Neural progenitor cell (in vitro differentiated cells): ENCODE results near the gene DOK1. TPM values are rescaled to one million over a fixed set of nuclear protein-coding genes. Genes with fewer than 3 reads are reported as not detected.

ENCODE experiments used
- DNase-seq: peaks from one replicate; pipeline ENCODE4 v3.0.0-alpha.2; 2016; ENCODE audit warnings: low spot score
- H2AFZ ChIP-seq: fragments of 200-600 bp; sonication (generic); replicated peaks from 2 replicates; pipeline ENCODE4 v1.6.1; 2016; ENCODE audit warnings: antibody characterized with exemption
- H3F3A ChIP-seq: fragments of 200-600 bp; sonication (generic); 2 replicates; pipeline ENCODE4 v1.6.1; 2016; ENCODE audit warnings: antibody characterized with exemption, low read depth
- H3K27ac ChIP-seq: fragments of 200-600 bp; sonication (generic); 2 replicates; pipeline ENCODE4 v1.5.1; 2016; ENCODE audit warnings: mild to moderate bottlenecking
- H3K27me3 ChIP-seq: fragments of 200-600 bp; sonication (generic); 2 replicates; pipeline ENCODE4 v1.6.1; 2016; ENCODE audit warnings: mild to moderate bottlenecking, moderate library complexity
- H3K36me3 ChIP-seq: fragments of 200-600 bp; sonication (generic); 2 replicates; pipeline ENCODE4 v1.5.1; 2016
- H3K4me1 ChIP-seq: fragments of 200-600 bp; sonication (generic); 2 replicates; pipeline ENCODE4 v1.6.1; 2016; ENCODE audit warnings: mixed run types
- H3K4me2 ChIP-seq: fragments of 200-600 bp; sonication (generic); 2 replicates; pipeline ENCODE4 v1.6.1; 2016
- H3K4me3 ChIP-seq: fragments of 200-600 bp; sonication (generic); 2 replicates; pipeline ENCODE4 v1.5.1; 2016
- H3K79me2 ChIP-seq: fragments of 200-600 bp; sonication (generic); 2 replicates; pipeline ENCODE4 v1.6.1; 2016; ENCODE audit warnings: low read depth
- H3K9ac ChIP-seq: fragments of 200-600 bp; sonication (generic); 2 replicates; pipeline ENCODE4 v1.6.1; 2016
- H3K9me3 ChIP-seq: fragments of 200-600 bp; sonication (generic); 2 replicates; pipeline ENCODE4 v1.5.1; 2016; ENCODE audit warnings: low read depth
- H4K20me1 ChIP-seq: fragments of 200-600 bp; sonication (generic); 2 replicates; pipeline ENCODE4 v1.6.1; 2016; ENCODE audit warnings: low read depth
- H3K27ac Mint-ChIP-seq: 3 replicates; pipeline ENCODE4 v1.8.0; 2021; ENCODE audit warnings: mixed read lengths
- H3K27me3 Mint-ChIP-seq: 2 replicates; pipeline ENCODE4 v1.8.0; 2022; ENCODE audit warnings: low read depth, mild to moderate bottlenecking, inconsistent platforms, moderate library complexity, mixed read lengths; ENCODE audit not compliant: insufficient read depth
- H3K36me3 Mint-ChIP-seq: 3 replicates; pipeline ENCODE4 v1.8.0; 2021; ENCODE audit warnings: mixed read lengths
- H3K4me1 Mint-ChIP-seq: 3 replicates; pipeline ENCODE4 v1.8.0; 2021; ENCODE audit warnings: mixed read lengths
- H3K4me3 Mint-ChIP-seq: 3 replicates; pipeline ENCODE4 v1.8.0; 2021; ENCODE audit warnings: mild to moderate bottlenecking, moderate library complexity, mixed read lengths
- H3K9me3 Mint-ChIP-seq: 3 replicates; pipeline ENCODE4 v1.8.0; 2020; ENCODE audit warnings: mixed read lengths
- CTCF ChIP-seq: fragments of 200-600 bp; sonication (generic); IDR thresholded peaks from 2 replicates; pipeline ENCODE4 v1.5.1; 2017; ENCODE audit warnings: antibody characterized with exemption, mild to moderate bottlenecking
- EZH2 ChIP-seq: fragments of 200-600 bp; sonication (generic); IDR thresholded peaks from 2 replicates; pipeline ENCODE4 v1.6.1; 2017; ENCODE audit warnings: antibody characterized with exemption, mild to moderate bottlenecking, moderate library complexity
- EZH2phosphoT487 ChIP-seq: fragments of 200-600 bp; sonication (generic); IDR thresholded peaks from 2 replicates; pipeline ENCODE4 v1.6.1; 2017; ENCODE audit warnings: antibody characterized with exemption
- total RNA-seq: library from RNA; depleted of rRNA; stranded (reverse); fragments of >200 nt; gene quantifications from 2 replicates; pipeline ENCODE4 v1.2.3, GENCODE V29; 2015; ENCODE audit warnings: low replicate concordance

DOK1 gene
- total RNA-seq, 1 donor from 2014 or later, result 3.4 TPM

GRCh38 chr2:74576863-74577229, 22.3 kb downstream of the DOK1 start:
- H3K27me3 Mint-ChIP-seq, result peaks cover 2% of the 10 kb centered on the region
- H3K9ac ChIP-seq, result no peak overlapping the region
- peaks cover 6% of the 10 kb centered on the region for H3K4me1 Mint-ChIP-seq
- no peaks in the 10 kb centered on the region for H3K9me3 ChIP-seq
- H3K27ac Mint-ChIP-seq, result no peak overlapping the region
- H3K4me3 Mint-ChIP-seq, result no peak overlapping the region
- no peak overlapping the region for H3K4me3 ChIP-seq
- DNase-seq, result no peak
- H3K36me3 Mint-ChIP-seq, result no peaks in the 10 kb centered on the region
- TF ChIP-seq CTCF, result no peak
- TF ChIP-seq EZH2, result no peak
- no peak for TF ChIP-seq EZH2phosphoT487
- H3K9me3 Mint-ChIP-seq, result no peaks in the 10 kb centered on the region
- no peaks in the 10 kb centered on the region for H4K20me1 ChIP-seq
- H3K27me3 ChIP-seq, result no peaks in the 10 kb centered on the region
- no peaks in the 10 kb centered on the region for H3K36me3 ChIP-seq
- no peak overlapping the region for H3K4me2 ChIP-seq
- no peak overlapping the region for H2AFZ ChIP-seq
- no peaks in the 10 kb centered on the region for H3K4me1 ChIP-seq
- no peaks in the 10 kb centered on the region for H3K79me2 ChIP-seq
- no peaks in the 10 kb centered on the region for H3F3A ChIP-seq
- no peak overlapping the region for H3K27ac ChIP-seq

GRCh38 chr2:74577448-74577847, 22.9 kb downstream of the DOK1 start:
- Histone ChIP-seq H3K36me3 (no peaks in the 10 kb centered on the region), H3K4me1 (no peaks in the 10 kb centered on the region), H3K27me3 (no peaks in the 10 kb centered on the region), H3F3A (no peaks in the 10 kb centered on the region), H3K9ac (no peak overlapping the region), H3K27ac (no peak overlapping the region), H3K9me3 (no peaks in the 10 kb centered on the region), H3K4me2 (no peak overlapping the region), H3K79me2 (no peaks in the 10 kb centered on the region), H4K20me1 (no peaks in the 10 kb centered on the region), H2AFZ (no peak overlapping the region), H3K4me3 (no peak overlapping the region)
- Mint-ChIP-seq H3K4me3 (no peak overlapping the region), H3K4me1 (peaks cover 6% of the 10 kb centered on the region), H3K27ac (no peak overlapping the region), H3K36me3 (no peaks in the 10 kb centered on the region), H3K27me3 (peaks cover 2% of the 10 kb centered on the region), H3K9me3 (no peaks in the 10 kb centered on the region)
- no peak for TF ChIP-seq EZH2
- TF ChIP-seq CTCF, result no peak
- TF ChIP-seq EZH2phosphoT487, result no peak
- DNase-seq, result no peak

GRCh38 chr2:74578408-74578807, 23.9 kb downstream of the DOK1 start:
- Histone ChIP-seq H3F3A (no peaks in the 10 kb centered on the region), H3K9me3 (no peaks in the 10 kb centered on the region), H4K20me1 (no peaks in the 10 kb centered on the region), H3K4me2 (no peak overlapping the region), H3K4me3 (no peak overlapping the region), H3K79me2 (no peaks in the 10 kb centered on the region), H2AFZ (no peak overlapping the region), H3K4me1 (no peaks in the 10 kb centered on the region), H3K27ac (no peak overlapping the region), H3K9ac (no peak overlapping the region), H3K27me3 (no peaks in the 10 kb centered on the region), H3K36me3 (no peaks in the 10 kb centered on the region)
- Mint-ChIP-seq H3K4me3 (no peak overlapping the region), H3K4me1 (peaks cover 10% of the 10 kb centered on the region), H3K27ac (no peak overlapping the region), H3K27me3 (peaks cover 2% of the 10 kb centered on the region), H3K36me3 (no peaks in the 10 kb centered on the region), H3K9me3 (no peaks in the 10 kb centered on the region)
- TF ChIP-seq CTCF (no peak), EZH2 (no peak), EZH2phosphoT487 (no peak)
- DNase-seq, result no peak

- Histone ChIP-seq H3K4me3 (no peak overlapping the region), H3K4me2 (no peak overlapping the region), H2AFZ (no peak overlapping the region), H3K27me3 (no peaks in the 10 kb centered on the region), H3K9me3 (no peaks in the 10 kb centered on the region), H3K27ac (no peak overlapping the region), H3F3A (no peaks in the 10 kb centered on the region), H3K4me1 (no peaks in the 10 kb centered on the region), H4K20me1 (no peaks in the 10 kb centered on the region), H3K36me3 (no peaks in the 10 kb centered on the region), H3K79me2 (no peaks in the 10 kb centered on the region), H3K9ac (no peak overlapping the region)
- Mint-ChIP-seq H3K36me3 (no peaks in the 10 kb centered on the region), H3K27me3 (peaks cover 2% of the 10 kb centered on the region), H3K9me3 (no peaks in the 10 kb centered on the region), H3K4me3 (no peak overlapping the region), H3K27ac (no peak overlapping the region), H3K4me1 (peaks cover 18% of the 10 kb centered on the region)
- TF ChIP-seq CTCF (no peak), EZH2phosphoT487 (no peak), EZH2 (no peak)
- DNase-seq, result no peak
Measured at GRCh38 chr2:74581463-74581862, 26.9 kb downstream of the DOK1 start.
